ENCODE results near the gene ZC2HC1B. TPM values are rescaled to one million over a fixed set of nuclear protein-coding genes. Genes with fewer than 3 reads are reported as not detected.

ZC2HC1B gene
- total RNA-seq, 1 donor from 2014 or later = not detected

DNA sequence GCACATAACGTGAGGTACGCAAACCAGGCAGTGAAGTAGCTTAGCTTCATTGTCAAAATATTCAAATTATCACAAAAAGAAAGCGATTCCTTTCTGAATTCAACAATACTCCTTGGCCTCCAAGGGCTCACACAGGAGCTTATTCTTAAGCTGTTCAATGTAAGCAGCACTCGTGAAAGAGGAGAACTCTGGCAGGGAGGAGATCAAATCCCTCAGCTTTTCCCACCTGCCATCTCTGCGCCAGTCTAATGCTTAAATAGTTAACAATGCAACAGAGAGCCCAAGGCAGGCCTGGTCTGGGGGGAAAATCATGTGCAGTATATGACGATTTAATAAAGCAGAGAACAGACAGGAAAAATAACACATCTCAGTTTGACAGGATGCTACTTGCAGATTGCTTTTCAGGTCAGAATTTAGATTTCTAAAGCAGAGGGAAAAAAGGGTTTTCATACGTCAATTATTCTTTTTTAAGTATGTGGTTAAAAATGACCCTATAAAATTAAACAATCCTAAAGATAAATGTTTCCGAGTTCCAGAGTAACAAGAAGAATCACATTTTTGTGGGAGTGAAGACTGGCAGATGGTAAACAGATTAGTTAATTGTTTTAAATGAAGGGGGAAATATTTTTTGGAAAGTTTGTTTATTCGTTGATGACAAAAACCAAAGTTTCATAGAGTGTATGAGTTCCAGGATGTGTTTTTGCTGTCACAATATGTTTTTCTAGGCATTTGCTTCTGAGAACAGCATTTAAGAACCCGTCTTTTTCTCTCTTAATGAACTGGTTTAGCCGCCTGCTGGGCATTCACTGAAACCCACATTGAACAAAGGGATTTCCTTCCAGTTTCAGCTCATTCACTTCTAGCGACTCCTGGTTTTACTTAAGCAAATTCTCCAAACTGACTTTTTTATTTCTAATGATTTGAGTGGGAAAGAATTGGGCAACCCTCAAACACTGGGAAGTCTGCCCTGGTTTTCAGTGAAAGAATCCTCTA, 97.9 kb downstream of the ZC2HC1B start:
- peak; percentile 81 for DNase-seq (ENCODE audit: low spot score)

GRCh38 chr6:143963158-143963919, 99.1 kb downstream of the ZC2HC1B start:
- DNase-seq (ENCODE audit: low spot score) = no peak

GRCh38 chr6:143964674-143965081, 100.4 kb downstream of the ZC2HC1B start:
- DNase-seq (ENCODE audit: low spot score) = peak; percentile 21

DNA sequence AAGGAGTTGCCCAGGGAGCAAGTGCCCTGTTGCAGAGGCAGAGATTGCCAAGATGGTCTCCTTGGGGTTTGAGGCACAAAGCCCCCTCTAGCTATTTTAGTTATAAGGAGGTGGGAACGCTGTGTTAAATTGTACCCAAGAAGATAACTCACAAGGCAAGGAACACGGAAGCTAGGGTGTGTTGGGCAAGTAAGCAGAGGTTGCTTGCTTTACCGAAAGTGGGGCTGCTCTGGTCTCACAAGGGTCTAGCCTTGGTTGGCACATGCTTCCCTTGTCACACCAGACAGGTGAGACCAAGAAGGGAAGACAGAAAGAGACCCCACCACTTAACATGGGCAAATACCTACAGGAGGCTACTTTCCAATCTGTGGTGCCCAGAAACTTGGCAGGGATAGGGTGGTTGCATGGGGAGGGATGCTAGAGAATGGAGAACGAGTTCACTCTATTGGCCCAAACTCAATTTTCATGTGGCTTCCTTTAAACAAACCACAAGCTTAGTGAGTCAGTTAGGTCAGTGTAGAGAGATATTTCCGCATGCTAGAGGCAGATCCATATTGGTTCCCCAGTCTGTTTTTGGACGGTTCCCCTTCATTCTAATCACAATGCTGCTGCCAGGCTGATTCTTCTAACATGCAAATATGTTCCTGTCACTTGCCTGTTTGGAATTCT, 101.4 kb downstream of the ZC2HC1B start:
- no peak for DNase-seq (ENCODE audit: low spot score)

GRCh38 chr6:143966312-143966711, 102.0 kb downstream of the ZC2HC1B start:
- no peak for DNase-seq (ENCODE audit: low spot score)

GRCh38 chr6:143967706-143968376, 103.6 kb downstream of the ZC2HC1B start:
- DNase-seq (ENCODE audit: low spot score) = peak; percentile 86

DNA sequence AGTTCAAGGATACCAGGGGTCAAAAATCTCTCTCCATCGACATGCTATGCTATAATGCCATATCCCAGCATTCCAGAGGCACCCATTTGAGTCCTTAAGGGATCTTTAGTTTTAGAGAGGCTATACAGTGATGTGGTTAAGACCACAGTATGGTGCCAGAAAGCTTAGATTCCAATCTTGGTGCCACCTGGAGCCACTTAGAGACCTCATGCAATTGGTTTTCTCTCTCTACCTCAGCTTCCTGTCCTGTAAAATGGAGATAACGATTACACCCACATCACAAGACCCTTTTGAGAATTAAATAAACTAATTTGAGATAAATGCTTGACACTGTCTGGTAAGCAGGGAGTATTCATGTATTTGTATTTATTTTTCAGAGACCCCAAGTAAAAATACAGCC, 104.8 kb downstream of the ZC2HC1B start:
- no peak for DNase-seq (ENCODE audit: low spot score)

DNA sequence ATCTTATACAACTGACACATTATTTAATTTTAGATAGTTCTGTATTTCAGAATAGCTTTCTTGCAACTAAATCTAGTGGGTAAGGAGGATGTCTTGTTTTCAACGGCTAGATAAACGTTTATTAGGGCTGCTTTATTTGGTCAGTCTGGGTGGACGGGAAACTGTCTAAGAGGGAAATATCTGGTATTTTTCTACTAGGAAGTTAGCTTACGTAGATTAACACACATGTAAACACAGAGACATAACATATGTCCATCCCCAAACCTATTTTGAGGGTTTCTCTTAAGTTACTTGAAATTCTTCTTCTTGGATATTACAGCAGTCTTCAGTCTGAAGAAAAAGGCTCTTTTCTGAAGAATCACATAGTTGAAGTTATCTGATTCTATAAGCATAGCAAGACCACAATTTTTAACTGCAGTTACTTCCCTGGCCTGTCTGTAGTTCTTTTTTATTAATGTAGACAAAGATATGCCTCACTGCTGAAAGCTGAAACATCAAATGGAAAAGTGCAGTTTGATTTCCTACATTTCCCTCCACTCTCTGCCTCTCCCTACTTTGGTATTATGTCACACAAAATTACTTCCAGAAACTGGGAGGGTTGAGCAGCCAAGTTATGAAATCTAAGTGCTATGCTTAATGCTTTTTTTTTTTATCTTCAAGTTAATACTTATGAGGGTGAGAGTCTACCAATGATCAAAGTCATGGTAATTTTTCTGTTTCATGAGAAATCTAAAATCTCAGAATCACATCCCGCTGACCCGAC, 106.4 kb downstream of the ZC2HC1B start:
- DNase-seq (ENCODE audit: low spot score) = peak; percentile 80

GRCh38 chr6:143971482-143972205, 107.4 kb downstream of the ZC2HC1B start:
- DNase-seq (ENCODE audit: low spot score) = peak; percentile 54

DNA sequence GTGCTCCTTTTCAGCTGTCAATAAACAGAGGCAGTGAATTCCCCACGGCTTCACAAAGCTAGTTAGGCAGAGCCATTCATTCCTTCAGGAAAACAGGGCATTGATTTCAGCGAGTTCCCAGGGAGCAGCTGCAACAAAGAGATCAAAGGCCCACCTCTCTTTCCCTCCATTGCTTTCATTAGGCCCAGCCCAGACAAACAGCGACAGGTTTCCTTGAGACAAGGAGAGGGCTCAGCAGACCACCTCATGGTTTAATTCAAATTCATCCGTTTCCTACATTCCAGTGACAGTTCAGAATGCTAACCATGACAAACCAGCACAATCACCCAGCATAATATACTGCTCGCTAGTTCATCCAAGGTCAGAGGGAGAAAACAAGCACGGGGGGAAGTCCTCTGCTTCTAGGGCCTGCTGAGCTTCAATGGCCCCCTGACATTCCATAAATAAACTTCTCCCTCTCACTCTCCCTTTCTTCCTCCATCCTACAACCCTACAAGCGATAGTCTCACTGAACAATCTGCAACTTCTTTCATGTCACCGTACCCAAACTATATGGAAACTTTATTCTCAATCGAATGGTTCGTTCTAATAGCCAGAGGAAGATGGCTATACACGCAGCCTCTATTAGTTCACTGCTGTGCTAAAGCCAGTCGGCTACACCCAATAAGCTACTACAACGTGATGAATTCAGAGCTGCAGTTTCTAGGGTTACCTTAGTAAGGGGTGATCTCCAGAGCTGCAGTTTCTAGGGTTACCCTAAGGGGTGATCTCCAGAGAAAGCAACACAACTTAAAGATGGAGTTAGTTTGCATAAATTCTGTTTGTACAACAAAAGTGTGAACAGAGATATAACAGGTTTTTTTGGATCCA, 109.1 kb downstream of the ZC2HC1B start:
- DNase-seq (ENCODE audit: low spot score) = no peak

DNA sequence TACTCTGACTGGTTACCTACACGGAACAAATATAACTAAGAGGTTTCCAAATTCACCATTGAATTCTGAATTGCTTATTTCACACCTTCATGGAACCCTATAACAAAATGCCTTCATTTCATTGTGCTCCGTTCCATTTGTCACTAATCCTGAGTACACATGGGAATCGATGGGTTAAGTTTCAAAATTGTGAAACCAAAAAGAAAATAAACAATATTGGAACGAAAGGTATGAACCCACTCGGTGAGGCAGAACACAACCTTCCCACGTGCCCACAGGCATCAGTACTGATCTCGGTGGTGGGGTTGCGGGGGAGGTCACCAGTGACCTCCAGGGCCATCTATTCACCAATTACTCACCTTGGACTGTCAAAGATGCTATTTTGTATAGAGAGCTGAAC, 109.8 kb downstream of the ZC2HC1B start:
- no peak for DNase-seq (ENCODE audit: low spot score)

DNA sequence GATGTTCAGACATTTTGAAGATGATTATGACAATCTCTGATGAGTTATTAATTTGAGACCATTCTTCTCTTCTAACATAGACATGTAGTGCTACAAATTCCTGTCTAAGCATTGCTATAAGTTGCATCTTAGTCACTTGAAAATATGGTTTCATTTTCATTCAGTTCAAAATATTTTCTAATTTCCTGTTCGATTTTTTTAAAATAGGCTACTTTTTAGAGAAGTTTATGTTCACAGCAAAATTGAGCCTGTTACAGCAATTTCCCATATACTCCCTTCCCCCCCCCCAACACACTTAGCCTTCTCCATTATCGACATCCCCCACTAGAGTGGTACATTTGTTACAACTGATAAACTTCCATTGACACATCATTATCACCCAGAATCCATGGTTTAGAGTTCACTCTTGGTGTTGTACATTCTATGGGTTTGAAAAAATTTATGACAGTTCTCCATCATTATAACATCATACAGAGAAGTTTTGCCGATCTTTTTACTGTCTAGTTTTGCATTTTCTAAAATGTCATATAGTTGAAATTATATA, 112.6 kb downstream of the ZC2HC1B start:
- DNase-seq (ENCODE audit: low spot score) = no peak

DNA sequence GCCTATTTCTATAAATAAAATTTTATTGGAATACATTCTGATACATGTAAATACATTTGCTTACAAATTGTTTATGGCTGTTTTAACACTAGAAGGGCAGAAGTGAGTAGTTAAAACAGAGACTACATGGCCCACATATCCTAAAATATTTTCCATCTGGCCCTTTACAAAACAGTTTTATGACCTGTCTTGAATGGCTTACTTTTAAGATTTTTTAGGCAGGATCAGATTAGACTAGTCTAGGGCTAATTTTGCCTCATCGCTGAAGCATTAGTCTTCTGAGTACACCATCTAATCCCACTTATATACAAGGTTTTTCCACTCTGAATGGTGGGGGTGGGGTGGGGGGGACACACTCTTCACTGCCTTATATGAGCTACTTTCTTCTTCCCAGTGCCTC, 116.6 kb downstream of the ZC2HC1B start:
- peak; percentile 46 for DNase-seq (ENCODE audit: low spot score)

DNA sequence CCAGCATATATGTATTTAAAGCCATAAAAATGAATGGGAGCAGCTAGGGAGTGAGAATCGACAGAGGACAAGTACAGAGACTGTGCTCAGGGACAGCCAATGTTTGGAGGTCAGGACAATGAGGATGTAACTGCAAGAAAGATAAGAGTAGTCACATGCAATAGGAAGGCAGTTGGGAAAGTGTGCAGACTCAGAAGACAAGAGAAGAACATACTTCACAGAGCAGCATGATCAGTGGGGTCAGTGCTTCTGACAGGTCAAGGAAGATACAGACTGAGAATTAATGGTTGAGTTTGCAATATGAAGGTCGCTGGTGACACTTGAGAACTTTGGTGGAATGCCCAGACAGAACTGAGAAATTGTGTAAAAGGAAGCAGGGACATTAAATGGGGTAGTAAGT, 118.7 kb downstream of the ZC2HC1B start:
- no peak for DNase-seq (ENCODE audit: low spot score)

DNA sequence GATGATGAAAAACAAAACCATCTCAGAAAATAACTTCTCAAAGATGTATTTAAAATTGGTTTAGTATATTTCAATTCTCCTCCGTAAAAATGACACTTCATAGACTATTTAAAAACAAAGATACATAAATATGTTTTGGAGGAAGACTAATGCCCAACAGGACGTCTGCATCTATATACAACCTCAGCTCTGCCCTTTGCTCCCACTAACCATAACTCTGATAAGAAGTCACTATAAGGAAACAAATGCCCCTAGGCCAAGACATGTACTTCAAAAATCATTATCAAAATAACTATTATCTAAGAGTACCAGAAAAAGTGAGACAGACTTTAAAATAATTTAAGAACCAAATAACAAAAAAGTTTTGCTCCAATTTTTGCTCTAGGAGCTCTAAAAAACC, 120.4 kb downstream of the ZC2HC1B start:
- DNase-seq (ENCODE audit: low spot score) = no peak

- DNase-seq (ENCODE audit: low spot score) = no peak
These were observed 122.3 kb downstream of the ZC2HC1B start for GRCh38 chr6:143986463-143987065.
